Trophoblast cell (in vitro differentiated cells and primary cell): Measurements from ENCODE around the gene AGGF1.
A peak's percentile ranks its signal among the peaks of the same experiment; 100 is the strongest.

Experiments used
- DNase-seq, 2 donors: peaks; one replicate each; pipeline ENCODE4 v3.0.0-alpha.2; 2016
- H2AFZ ChIP-seq: 2 replicates; pipeline ENCODE4 v1.6.1; 2013; ENCODE audit warnings: low read length, moderate library complexity, mild to moderate bottlenecking; ENCODE audit not compliant: insufficient read depth, poor library complexity
- H2AK5ac ChIP-seq: 2 replicates; pipeline ENCODE4 v1.6.1; 2013; ENCODE audit warnings: mild to moderate bottlenecking, low read length
- H2BK120ac ChIP-seq: 2 replicates; pipeline ENCODE4 v1.6.1; 2013; ENCODE audit warnings: low read length, mild to moderate bottlenecking, moderate library complexity; ENCODE audit not compliant: insufficient read depth, poor library complexity
- H2BK12ac ChIP-seq: 2 replicates; pipeline ENCODE4 v1.6.1; 2013; ENCODE audit warnings: mild to moderate bottlenecking, low read length, moderate library complexity
- H2BK5ac ChIP-seq: 2 replicates; pipeline ENCODE4 v1.6.1; 2013; ENCODE audit warnings: low read length, low read depth, moderate library complexity, mild to moderate bottlenecking; ENCODE audit not compliant: poor library complexity
- H3K14ac ChIP-seq: 2 replicates; pipeline ENCODE4 v1.6.1; 2013; ENCODE audit warnings: mild to moderate bottlenecking, low read length
- H3K18ac ChIP-seq: 2 replicates; pipeline ENCODE4 v1.6.1; 2013; ENCODE audit warnings: mild to moderate bottlenecking, low read length
- H3K23ac ChIP-seq: 2 replicates; pipeline ENCODE4 v1.6.1; 2013; ENCODE audit warnings: low read length
- H3K27ac ChIP-seq: 2 replicates; pipeline ENCODE4 v1.5.1; 2013; ENCODE audit warnings: low read depth, mild to moderate bottlenecking, inconsistent platforms, low read length, moderate library complexity
- H3K27me3 ChIP-seq: 2 replicates; pipeline ENCODE4 v1.6.1; 2013; ENCODE audit warnings: inconsistent platforms, mild to moderate bottlenecking, low read length, moderate library complexity; ENCODE audit not compliant: insufficient read depth
- H3K36me3 ChIP-seq, 2 experiments: 1 replicate in 1 of 2; 2 replicates in 1 of 2; pipeline ENCODE4 v1.6.1; 2013; ENCODE audit warnings: low read length in 2 of 2, mild to moderate bottlenecking in 2 of 2, moderate library complexity in 1 of 2; ENCODE audit not compliant: insufficient read depth in 2 of 2, control insufficient read depth in 1 of 2
- H3K4ac ChIP-seq: 2 replicates; pipeline ENCODE4 v1.6.1; 2013; ENCODE audit warnings: low read depth, mild to moderate bottlenecking, low read length, moderate library complexity
- H3K4me1 ChIP-seq, 2 experiments: 1 replicate in 1 of 2; 2 replicates in 1 of 2; pipeline ENCODE4 v1.6.1; 2013; ENCODE audit warnings: low read length in 2 of 2, mild to moderate bottlenecking in 2 of 2, moderate library complexity in 1 of 2; ENCODE audit not compliant: insufficient read depth in 2 of 2, control insufficient read depth in 1 of 2
- H3K4me2 ChIP-seq: 2 replicates; pipeline ENCODE4 v1.6.1; 2013; ENCODE audit warnings: inconsistent platforms, mild to moderate bottlenecking, low read length, moderate library complexity
- H3K4me3 ChIP-seq: 2 replicates; pipeline ENCODE4 v1.5.1; 2013; ENCODE audit warnings: mild to moderate bottlenecking, low read depth, low read length, inconsistent platforms
- H3K79me1 ChIP-seq: one replicate; pipeline ENCODE4 v1.6.1; 2013; ENCODE audit warnings: low read length
- H3K79me2 ChIP-seq: 2 replicates; pipeline ENCODE4 v1.6.1; 2013; ENCODE audit warnings: low read length, mild to moderate bottlenecking; ENCODE audit not compliant: control insufficient read depth, insufficient read depth, poor library complexity
- H3K9ac ChIP-seq: 2 replicates; pipeline ENCODE4 v1.6.1; 2013; ENCODE audit warnings: mild to moderate bottlenecking, low read length
- H3K9me3 ChIP-seq: 2 replicates; pipeline ENCODE4 v1.6.1; 2013; ENCODE audit warnings: low read depth, mild to moderate bottlenecking, control low read depth, inconsistent platforms, low read length; ENCODE audit not compliant: insufficient read depth
- H4K12ac ChIP-seq: 2 replicates; pipeline ENCODE4 v1.6.1; 2013; ENCODE audit warnings: low read depth, mild to moderate bottlenecking, low read length, moderate library complexity
- H4K8ac ChIP-seq: 2 replicates; pipeline ENCODE4 v1.6.1; 2013; ENCODE audit warnings: low read depth, mild to moderate bottlenecking, low read length, moderate library complexity
- H4K91ac ChIP-seq: one replicate; pipeline ENCODE4 v1.6.1; 2013; ENCODE audit warnings: low read depth, mild to moderate bottlenecking, low read length, moderate library complexity
- WGBS: extraction: QIAGEN DNeasy Blood & Tissue Kit; methylation state at CpG from one replicate; pipeline ENCODE4 v1.1.7; 2013; ENCODE audit warnings: missing lambda C conversion rate; ENCODE audit not compliant: insufficient read length, insufficient coverage; ENCODE audit errors: extremely low coverage; 5-methylcytosine and 5-hydroxymethylcytosine counted together

AGGF1 gene

GRCh38 chr5:77086368-77086688 lies 56.1 kb downstream of the AGGF1 start:
- peaks cover 6% of the 10 kb centered on the region for H3K79me1 ChIP-seq
- no peak overlapping the region for H2BK120ac ChIP-seq
- H3K27ac ChIP-seq: no peak overlapping the region
- H4K12ac ChIP-seq: no peak overlapping the region
- H3K23ac ChIP-seq: no peak overlapping the region
- no CpG with 5 or more reads among the region's 6 CpGs for WGBS
- no peak overlapping the region for H2BK12ac ChIP-seq
- no peak overlapping the region for H2AK5ac ChIP-seq
- H3K79me2 ChIP-seq: peaks cover 5% of the 10 kb centered on the region
- no peaks in the 10 kb centered on the region for H3K36me3 ChIP-seq
- H4K91ac ChIP-seq: no peak overlapping the region
- H2AFZ ChIP-seq: no peak overlapping the region
- peak overlapping the region; percentile 92 for H3K4me2 ChIP-seq
- H3K4ac ChIP-seq: no peak overlapping the region
- no peaks in the 10 kb centered on the region for H3K9me3 ChIP-seq
- H3K14ac ChIP-seq: no peak overlapping the region
- DNase-seq: no peak
- H3K4me3 ChIP-seq: peak overlapping the region; percentile 79
- H3K9ac ChIP-seq: no peak overlapping the region
- no peak overlapping the region for H4K8ac ChIP-seq
- no peak overlapping the region for H3K18ac ChIP-seq
- H3K4me1 ChIP-seq: peaks cover 4 to 6% of the 10 kb centered on the region in 2 experiments
- no peak overlapping the region for H2BK5ac ChIP-seq
- no peaks in the 10 kb centered on the region for H3K27me3 ChIP-seq

DNA sequence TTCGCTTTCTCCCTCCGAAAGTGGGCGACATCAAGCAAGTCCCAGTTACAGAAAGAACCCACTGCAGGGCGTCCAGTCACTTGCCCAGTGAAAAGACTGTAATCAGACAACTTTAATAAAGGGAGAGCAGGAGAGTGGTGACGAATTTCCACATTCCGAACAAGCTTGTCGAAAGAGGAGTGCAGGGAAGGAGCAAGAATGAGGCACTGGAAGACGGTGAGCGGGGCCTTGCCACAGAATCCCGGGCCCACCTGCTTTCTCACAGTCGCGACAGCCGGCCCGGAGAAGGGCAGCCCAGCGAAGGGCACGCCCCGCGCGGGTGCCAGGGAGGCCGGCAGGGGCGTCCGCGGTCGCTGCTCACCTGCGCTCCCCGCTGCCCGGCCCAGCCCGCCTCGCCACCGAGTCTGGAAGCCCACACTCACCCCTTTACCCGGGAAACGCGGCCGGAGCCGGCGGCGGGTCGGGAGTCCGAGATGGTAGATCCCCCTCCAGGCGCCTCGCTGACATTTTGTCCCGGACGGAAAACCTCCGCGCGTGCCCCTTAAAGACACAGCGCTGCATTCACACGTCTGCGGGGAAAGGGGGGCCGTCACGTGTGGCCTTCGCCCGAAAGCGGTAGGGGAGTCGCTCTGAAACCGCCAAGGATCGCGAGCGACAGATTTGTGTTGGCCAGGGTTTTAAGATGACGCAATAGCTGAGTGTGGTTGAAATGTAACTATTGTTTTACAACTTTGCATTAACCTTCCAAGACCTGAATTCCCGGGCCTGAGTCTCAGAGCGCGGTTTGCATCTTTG lies 56.7 kb downstream of the AGGF1 start, which contains the start of gene ZBED3:
TSS of gene ZBED3 (minus strand) at position 597 of the 795 bp plus-strand sequence. CDS start 9,407 bp downstream, outside the sequence.
- Histone ChIP-seq H2BK5ac (peak within 1 kb of the TSS; percentile 26), H3K4me3 (peak within 1 kb of the TSS; percentile 79), H3K9me3 (no peaks in the 10 kb centered on the region), H2BK120ac (peak within 1 kb of the TSS; percentile 85), H3K79me1 (peaks cover 6% of the 10 kb centered on the region), H3K23ac (no peak within 1 kb of the TSS), H3K79me2 (peaks cover 5% of the 10 kb centered on the region), H3K27ac (peak within 1 kb of the TSS; percentile 50), H3K18ac (peak within 1 kb of the TSS; percentile 73), H4K91ac (peak within 1 kb of the TSS; percentile 45), H3K14ac (peak within 1 kb of the TSS; percentile 78), H2BK12ac (peak within 1 kb of the TSS; percentile 26), H3K36me3 (no peaks in the 10 kb centered on the region), H3K4me2 (peak within 1 kb of the TSS; percentile 92), H4K8ac (peak within 1 kb of the TSS; percentile 44), H3K9ac (peak within 1 kb of the TSS; percentile 75), H3K4ac (peak within 1 kb of the TSS; percentile 2), H3K27me3 (no peaks in the 10 kb centered on the region), H2AFZ (peak within 1 kb of the TSS; percentile 86), H2AK5ac (no peak within 1 kb of the TSS), H3K4me1 (peaks cover 4 to 6% of the 10 kb centered on the region in 2 experiments), H4K12ac (peak within 1 kb of the TSS; percentile 68)
- peak; percentile 37 to 51 for DNase-seq
- WGBS: no CpG with 5 or more reads among the region's 63 CpGs

GRCh38 chr5:77087484-77088261 lies 57.5 kb downstream of the AGGF1 start:
- DNase-seq: peak in 1 of 2 donors; percentile 17
- H3K23ac ChIP-seq: no peak overlapping the region
- no peak overlapping the region for H4K91ac ChIP-seq
- H3K79me2 ChIP-seq: peaks cover 5% of the 10 kb centered on the region
- peak overlapping the region; percentile 33 for H4K8ac ChIP-seq
- H3K18ac ChIP-seq: no peak overlapping the region
- H3K4ac ChIP-seq: no peak overlapping the region
- no peak overlapping the region for H4K12ac ChIP-seq
- H2AFZ ChIP-seq: peak overlapping the region; percentile 86
- H3K27me3 ChIP-seq: no peaks in the 10 kb centered on the region
- H3K79me1 ChIP-seq: peaks cover 6% of the 10 kb centered on the region
- H2BK5ac ChIP-seq: no peak overlapping the region
- WGBS: no CpG with 5 or more reads among the region's 16 CpGs
- no peak overlapping the region for H3K14ac ChIP-seq
- H2AK5ac ChIP-seq: no peak overlapping the region
- no peak overlapping the region for H2BK120ac ChIP-seq
- H3K4me2 ChIP-seq: peak overlapping the region; percentile 92
- H3K9me3 ChIP-seq: no peaks in the 10 kb centered on the region
- no peak overlapping the region for H2BK12ac ChIP-seq
- H3K27ac ChIP-seq: no peak overlapping the region
- H3K4me3 ChIP-seq: peak overlapping the region; percentile 79
- H3K9ac ChIP-seq: peak overlapping the region; percentile 6
- H3K4me1 ChIP-seq: peaks cover 4 to 6% of the 10 kb centered on the region in 2 experiments
- H3K36me3 ChIP-seq: no peaks in the 10 kb centered on the region

- Histone ChIP-seq H3K23ac (no peak overlapping the region), H3K27me3 (no peaks in the 10 kb centered on the region), H3K4me1 (no peaks in the 10 kb centered on the region), H3K14ac (no peak overlapping the region), H4K12ac (no peak overlapping the region), H2BK120ac (no peak overlapping the region), H3K36me3 (no peaks in the 10 kb centered on the region), H2AK5ac (no peak overlapping the region), H3K79me2 (no peaks in the 10 kb centered on the region), H3K79me1 (no peaks in the 10 kb centered on the region), H3K4ac (no peak overlapping the region), H3K4me3 (no peak overlapping the region), H4K91ac (no peak overlapping the region), H3K4me2 (no peak overlapping the region), H3K27ac (no peak overlapping the region), H3K9me3 (no peaks in the 10 kb centered on the region), H2BK5ac (no peak overlapping the region), H3K18ac (no peak overlapping the region), H2BK12ac (no peak overlapping the region), H3K9ac (no peak overlapping the region), H2AFZ (no peak overlapping the region), H4K8ac (no peak overlapping the region)
- no peak for DNase-seq
- no CpG with 5 or more reads among the region's 4 CpGs for WGBS
These were observed 65.0 kb downstream of the AGGF1 start for GRCh38 chr5:77095189-77095588.
